RWPE2 (cell line): Measurements from ENCODE around the gene ST13.

Source experiments
- ATAC-seq: fragments of 200-7000 bp; cut with Tn5 transposase; 3 replicates; pipeline ENCODE4 v1.9.1; 2021; ENCODE audit warnings: low read depth
- DNase-seq: peaks from one replicate; pipeline ENCODE4 v3.0.0-alpha.2; 2020; ENCODE audit warnings: low spot score
- H3K27ac ChIP-seq: fragments of 450-650 bp; 2 replicates; pipeline ENCODE4 v1.5.1; 2017; ENCODE audit warnings: mild to moderate bottlenecking; ENCODE audit not compliant: poor library complexity, severe bottlenecking
- H3K27me3 ChIP-seq: fragments of 250-450 bp; sonication (Bioruptor Pico); 2 replicates; pipeline ENCODE4 v1.5.1; 2021; ENCODE audit warnings: mild to moderate bottlenecking, moderate library complexity; ENCODE audit not compliant: insufficient read depth, poor library complexity, severe bottlenecking
- H3K36me3 ChIP-seq: fragments of 250-450 bp; sonication (Bioruptor Pico); 2 replicates; pipeline ENCODE4 v1.5.1; 2020; ENCODE audit warnings: low read depth, mild to moderate bottlenecking, moderate library complexity
- H3K4me1 ChIP-seq: fragments of 250-450 bp; sonication (Bioruptor Pico); 2 replicates; pipeline ENCODE4 v1.5.1; 2021; ENCODE audit warnings: mild to moderate bottlenecking, moderate library complexity; ENCODE audit not compliant: insufficient read depth, poor library complexity, severe bottlenecking
- H3K4me3 ChIP-seq: fragments of 250-450 bp; sonication (Bioruptor Pico); 2 replicates; pipeline ENCODE4 v1.5.1; 2021; ENCODE audit warnings: mild to moderate bottlenecking, moderate library complexity; ENCODE audit not compliant: severe bottlenecking
- H3K9me3 ChIP-seq: fragments of 250-450 bp; sonication (Bioruptor Pico); 2 replicates; pipeline ENCODE4 v1.5.1; 2021; ENCODE audit warnings: mild to moderate bottlenecking, moderate library complexity; ENCODE audit not compliant: severe bottlenecking
- CTCF ChIP-seq: fragments of 450-650 bp; IDR thresholded peaks from one replicate; pipeline ENCODE4 v1.5.1; 2017; ENCODE audit warnings: mild to moderate bottlenecking, moderate library complexity; ENCODE audit not compliant: poor library complexity, severe bottlenecking

ST13 gene

DNA sequence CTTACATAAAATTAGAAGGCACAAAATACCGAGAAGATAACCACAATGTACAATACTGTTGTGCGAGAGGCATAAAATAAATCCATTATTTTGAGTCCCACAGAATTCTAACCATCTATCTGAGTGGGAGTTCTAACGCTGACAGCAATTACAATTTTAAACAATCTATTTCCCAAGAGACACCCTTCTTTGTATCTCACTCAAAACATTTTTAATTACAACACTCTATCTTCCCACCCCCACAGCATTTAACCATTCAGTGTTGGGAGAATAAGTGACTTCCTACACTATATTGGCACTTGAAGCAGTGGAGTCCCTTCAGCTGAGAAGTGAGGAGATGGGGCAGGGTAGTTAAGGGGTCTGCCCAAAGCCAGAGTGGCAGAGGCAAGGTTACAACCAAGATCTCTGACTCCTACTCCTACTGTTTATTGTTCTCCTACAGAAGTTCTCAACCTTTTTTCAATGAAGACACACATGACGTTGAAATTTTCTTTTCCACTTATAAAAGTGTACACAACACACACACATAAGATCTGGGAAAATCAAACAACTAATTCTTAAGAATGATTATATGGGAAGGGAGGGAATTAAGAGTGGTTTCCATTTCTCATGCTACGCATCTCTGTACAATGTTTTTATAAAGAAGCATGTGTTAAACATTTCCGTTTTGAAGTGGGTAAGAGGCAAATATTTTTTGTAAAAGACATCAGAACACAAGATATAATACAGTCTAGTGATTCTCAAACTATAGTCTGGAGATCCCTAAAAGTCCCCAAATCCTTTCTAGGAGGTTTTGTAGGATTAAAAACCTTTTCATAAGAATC, 48.2 kb downstream of the ST13 start:
- H3K27ac ChIP-seq = peak overlapping the region; percentile 3
- no peak for TF ChIP-seq CTCF
- peaks cover 34% of the 10 kb centered on the region; the same call in 1 of the 2 replicates for H3K36me3 ChIP-seq
- ATAC-seq = no peak
- H3K4me3 ChIP-seq = no peak overlapping the region
- peaks cover 2% of the 10 kb centered on the region for H3K4me1 ChIP-seq
- no peak for DNase-seq
- no peaks in the 10 kb centered on the region for H3K27me3 ChIP-seq
- no peaks in the 10 kb centered on the region for H3K9me3 ChIP-seq

DNA sequence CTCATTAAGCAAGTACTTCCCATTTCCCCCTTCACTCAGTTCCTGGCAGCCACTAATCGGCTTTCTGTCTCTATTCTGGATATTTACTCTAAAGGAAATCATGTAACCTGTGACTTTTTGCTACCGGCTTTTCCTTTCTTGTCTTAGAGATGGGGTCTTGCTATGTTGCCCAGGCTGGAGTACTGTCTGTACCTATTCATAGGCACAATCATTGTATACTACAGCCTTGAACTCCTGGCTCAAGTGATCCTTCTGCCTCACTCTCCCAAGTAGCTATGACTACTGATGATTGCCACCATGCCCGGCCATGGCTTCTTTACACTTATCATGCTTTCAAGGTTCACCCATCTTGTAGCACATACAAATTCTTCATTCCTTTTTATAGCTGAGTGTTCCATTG, 49.7 kb downstream of the ST13 start:
- Histone ChIP-seq H3K4me3 (no peak overlapping the region), H3K4me1 (no peaks in the 10 kb centered on the region), H3K27me3 (no peaks in the 10 kb centered on the region), H3K27ac (no peak overlapping the region), H3K36me3 (peaks cover 22% of the 10 kb centered on the region; the same call in 1 of the 2 replicates), H3K9me3 (no peaks in the 10 kb centered on the region)
- ATAC-seq (no peak), DNase-seq (no peak)
- TF ChIP-seq CTCF = no peak

DNA sequence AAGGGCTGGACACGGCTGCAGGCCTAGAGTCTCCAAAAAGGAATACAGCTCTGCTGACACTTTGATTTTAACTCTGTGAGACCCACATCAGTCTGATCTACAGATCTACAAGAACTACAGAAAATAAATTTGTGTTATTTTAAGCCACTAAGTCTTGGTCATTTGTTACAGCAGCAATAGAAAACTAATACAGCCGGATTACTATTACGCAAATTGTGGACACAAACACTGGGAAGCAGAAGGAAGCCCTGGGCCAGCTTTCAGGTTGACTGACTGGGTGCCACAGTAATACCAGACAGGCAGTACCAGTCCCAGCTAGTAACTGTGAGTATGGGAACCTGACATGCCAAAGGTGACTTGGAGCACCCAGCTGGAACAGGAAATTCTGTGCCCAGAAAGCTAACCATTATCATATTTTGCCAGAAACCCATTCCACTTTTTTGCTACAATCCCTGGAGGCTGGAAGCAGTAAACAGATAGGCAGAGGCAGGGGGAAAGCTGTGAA, 50.7 kb downstream of the ST13 start:
- H3K4me1 ChIP-seq = no peaks in the 10 kb centered on the region
- H3K36me3 ChIP-seq = peaks cover 22% of the 10 kb centered on the region; the same call in 1 of the 2 replicates
- ATAC-seq (no peak), DNase-seq (no peak)
- H3K4me3 ChIP-seq = no peak overlapping the region
- no peaks in the 10 kb centered on the region for H3K9me3 ChIP-seq
- no peaks in the 10 kb centered on the region for H3K27me3 ChIP-seq
- TF ChIP-seq CTCF = no peak
- H3K27ac ChIP-seq = no peak overlapping the region

DNA sequence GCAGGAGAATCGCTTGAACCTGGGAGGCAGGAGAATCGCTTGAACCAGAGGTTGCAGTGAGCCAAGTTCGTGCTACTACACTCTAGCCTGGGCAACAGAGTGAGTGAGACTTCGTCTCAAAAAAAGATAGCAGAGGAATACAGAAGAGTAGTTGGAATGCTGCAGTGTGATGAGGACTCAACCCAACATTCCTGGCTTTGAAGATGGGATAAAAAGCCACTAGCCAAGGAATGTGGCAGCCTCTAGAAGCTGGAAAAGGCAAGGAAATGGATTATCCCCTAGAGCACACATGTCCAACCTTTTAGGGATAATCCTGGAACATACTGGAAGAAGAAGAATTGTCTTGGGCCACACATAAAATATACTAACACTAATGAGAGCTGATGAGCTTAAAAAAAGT, 51.2 kb downstream of the ST13 start:
- Histone ChIP-seq H3K4me3 (no peak overlapping the region), H3K27me3 (no peaks in the 10 kb centered on the region), H3K9me3 (no peaks in the 10 kb centered on the region), H3K36me3 (peaks cover 22% of the 10 kb centered on the region; the same call in 1 of the 2 replicates), H3K4me1 (no peaks in the 10 kb centered on the region), H3K27ac (no peak overlapping the region)
- ATAC-seq (no peak), DNase-seq (no peak)
- no peak for TF ChIP-seq CTCF

DNA sequence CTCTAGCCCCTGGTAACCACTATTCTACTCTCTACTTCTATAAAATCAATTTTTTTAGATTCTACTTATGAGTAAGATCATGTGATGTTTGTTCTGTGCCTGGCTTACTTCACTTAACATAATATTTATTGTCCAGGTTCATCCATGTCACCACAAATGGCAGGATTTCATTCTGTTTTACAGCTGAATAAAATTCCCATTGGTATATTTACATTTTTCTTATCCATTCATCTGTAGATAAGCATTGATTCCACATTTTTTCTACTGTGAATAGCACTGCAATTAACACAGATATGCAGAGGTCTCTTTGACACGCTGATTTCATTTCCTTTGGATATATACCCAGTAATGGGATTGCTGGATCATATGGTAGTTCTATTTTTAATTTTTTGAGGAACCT, 53.1 kb downstream of the ST13 start:
- no peaks in the 10 kb centered on the region for H3K27me3 ChIP-seq
- no peaks in the 10 kb centered on the region for H3K9me3 ChIP-seq
- H3K4me3 ChIP-seq = no peak overlapping the region
- no peak for ATAC-seq
- peaks cover 19% of the 10 kb centered on the region; the same call in 1 of the 2 replicates for H3K36me3 ChIP-seq
- no peak for TF ChIP-seq CTCF
- H3K27ac ChIP-seq = no peak overlapping the region
- DNase-seq = no peak
- H3K4me1 ChIP-seq = no peaks in the 10 kb centered on the region
